HG03095 (cell line): ENCODE data around the gene LAMA5.

ENCODE experiments used
- ATAC-seq: cut with Tn5 transposase; IDR thresholded peaks from one replicate; pipeline ENCODE4 v1.9.1; 2021; ENCODE audit warnings: moderate library complexity; ENCODE audit not compliant: unreplicated experiment

LAMA5 gene

DNA sequence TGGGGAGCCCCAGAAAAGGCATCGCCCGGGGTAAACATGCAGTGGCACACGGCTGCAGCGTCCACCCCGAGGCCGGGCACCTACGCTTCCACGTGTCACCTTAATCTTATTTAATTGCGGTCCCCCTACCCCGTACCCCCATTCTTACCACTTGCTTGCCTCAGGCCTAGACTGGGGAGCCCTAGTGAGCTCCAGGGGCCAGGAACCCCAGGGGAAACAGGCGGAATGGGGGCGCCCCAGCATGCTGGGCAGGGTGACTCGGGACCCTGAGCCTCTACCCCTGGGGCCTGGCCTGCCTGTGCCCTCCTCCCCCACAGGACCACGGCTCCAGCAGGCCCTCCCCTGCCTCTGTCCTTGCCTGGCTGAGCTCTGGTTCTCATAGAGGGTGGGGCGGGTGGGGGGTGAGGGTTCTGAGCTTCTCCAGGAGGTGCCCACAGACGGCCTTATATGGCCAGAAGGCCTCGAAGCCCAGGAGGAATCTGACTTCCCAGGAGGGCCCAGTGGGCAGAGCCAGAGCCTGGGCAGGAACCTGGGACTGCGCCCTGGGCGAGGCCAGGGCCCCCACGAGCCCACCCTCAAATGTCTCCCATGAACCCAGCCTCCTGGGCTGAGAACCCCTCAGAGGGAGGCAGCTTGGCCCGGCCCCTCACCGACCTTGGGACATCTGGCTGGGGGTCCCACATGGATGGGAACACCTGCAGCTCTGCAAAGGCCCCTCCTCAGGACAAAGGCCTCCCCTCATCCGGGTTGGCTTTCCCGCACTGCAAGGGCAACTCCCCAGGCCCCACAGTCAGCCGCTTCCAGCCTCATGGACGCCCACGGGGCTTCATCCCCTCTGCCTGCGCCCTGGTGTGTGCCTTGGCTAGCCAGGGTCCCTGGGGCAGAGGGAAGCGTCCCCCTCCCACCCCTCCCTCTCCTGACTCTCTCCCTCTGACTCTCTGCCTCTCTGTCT is 5.2 kb upstream of the LAMA5 start:
- no peak for ATAC-seq

DNA sequence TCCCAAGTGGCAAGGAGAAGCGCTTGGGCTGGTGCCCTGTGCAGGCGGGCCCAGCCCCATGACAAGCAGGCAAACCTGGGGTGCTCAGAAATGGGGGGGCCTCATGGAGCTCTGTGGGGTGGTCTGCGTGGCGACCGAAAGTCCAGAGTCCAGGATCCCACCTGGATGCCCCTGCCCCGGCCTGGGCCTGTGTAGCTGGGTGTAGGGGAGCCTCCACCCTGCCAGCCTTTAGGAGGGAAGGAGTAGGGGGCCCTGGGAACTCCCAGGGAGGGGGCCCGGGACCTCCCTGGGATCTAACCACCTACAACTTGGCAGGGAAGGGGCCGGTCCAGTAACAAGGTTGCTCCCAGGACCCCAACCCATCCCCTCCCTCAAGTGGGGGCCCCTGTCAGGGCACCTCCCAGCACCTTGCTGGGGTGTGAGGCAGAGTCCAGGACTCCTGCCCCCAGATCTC is 4.5 kb upstream of the LAMA5 start:
- no peak for ATAC-seq

GRCh38 chr20:62370807-62371587 is 3.9 kb upstream of the LAMA5 start:
- ATAC-seq, result no peak

- no peak for ATAC-seq
Measured at GRCh38 chr20:62370115-62370806, 3.1 kb upstream of the LAMA5 start.

DNA sequence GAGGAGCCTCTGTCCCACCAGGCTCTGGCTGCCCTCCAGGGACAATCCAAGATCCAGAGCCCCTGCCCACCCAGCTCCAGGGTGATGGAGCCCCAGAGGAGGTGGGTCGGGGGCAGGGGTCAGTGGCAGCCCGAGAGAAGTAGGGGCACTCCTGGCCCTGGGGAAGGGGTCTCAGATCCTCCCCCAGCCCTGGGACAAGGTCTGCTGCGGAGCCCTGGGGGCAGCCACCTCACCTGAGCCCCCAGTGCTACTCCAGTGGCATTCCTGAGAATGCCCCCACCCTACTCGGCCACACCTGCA is 2.7 kb upstream of the LAMA5 start:
- ATAC-seq, result no peak

DNA sequence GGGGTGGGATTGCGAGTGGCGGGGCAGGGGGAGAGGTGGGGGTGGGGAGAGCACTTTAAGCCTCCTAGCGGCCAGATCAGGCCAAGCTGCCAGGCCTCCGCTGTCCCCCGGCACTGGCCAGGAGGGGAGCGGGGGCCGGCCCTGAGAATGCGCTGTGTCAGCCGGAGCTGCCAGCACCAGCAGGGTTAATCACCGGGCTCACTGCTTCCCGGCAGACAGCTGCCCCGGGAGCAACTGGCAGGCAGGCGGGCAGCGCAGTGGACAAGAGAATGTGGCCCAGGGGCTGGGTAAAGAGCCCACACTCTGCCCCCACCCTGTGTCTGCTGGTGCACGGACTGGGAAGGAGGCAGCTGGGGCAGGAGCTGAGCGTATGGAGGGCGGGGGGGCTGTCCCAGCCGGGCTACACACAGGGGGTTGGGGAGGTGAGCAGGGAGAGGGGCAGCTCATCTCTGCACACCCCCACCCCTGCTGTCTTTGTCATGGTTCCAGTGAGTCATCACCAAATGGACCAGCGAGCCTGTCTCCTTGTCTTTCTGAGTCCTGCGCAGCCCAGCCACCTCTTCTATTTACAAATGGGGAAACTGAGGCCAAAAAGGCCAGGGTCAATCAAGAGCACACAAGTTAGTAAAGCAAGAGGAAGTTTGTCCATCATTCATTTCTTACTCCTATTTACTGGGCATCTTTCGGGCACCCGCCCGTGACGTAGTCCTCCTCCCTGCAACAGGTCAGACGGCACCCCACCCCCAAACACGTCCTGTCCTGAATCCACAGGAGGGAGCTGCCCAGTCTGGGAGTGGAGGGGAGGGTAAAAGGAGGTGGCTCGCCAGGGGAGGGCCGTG is 2.1 kb upstream of the LAMA5 start:
- ATAC-seq, result no peak

- ATAC-seq, result no peak
Measured at GRCh38 chr20:62368392-62368975, 1.4 kb upstream of the LAMA5 start.

- ATAC-seq, result no peak
Measured at GRCh38 chr20:62367633-62368391, 700 bp upstream of the LAMA5 start.

DNA sequence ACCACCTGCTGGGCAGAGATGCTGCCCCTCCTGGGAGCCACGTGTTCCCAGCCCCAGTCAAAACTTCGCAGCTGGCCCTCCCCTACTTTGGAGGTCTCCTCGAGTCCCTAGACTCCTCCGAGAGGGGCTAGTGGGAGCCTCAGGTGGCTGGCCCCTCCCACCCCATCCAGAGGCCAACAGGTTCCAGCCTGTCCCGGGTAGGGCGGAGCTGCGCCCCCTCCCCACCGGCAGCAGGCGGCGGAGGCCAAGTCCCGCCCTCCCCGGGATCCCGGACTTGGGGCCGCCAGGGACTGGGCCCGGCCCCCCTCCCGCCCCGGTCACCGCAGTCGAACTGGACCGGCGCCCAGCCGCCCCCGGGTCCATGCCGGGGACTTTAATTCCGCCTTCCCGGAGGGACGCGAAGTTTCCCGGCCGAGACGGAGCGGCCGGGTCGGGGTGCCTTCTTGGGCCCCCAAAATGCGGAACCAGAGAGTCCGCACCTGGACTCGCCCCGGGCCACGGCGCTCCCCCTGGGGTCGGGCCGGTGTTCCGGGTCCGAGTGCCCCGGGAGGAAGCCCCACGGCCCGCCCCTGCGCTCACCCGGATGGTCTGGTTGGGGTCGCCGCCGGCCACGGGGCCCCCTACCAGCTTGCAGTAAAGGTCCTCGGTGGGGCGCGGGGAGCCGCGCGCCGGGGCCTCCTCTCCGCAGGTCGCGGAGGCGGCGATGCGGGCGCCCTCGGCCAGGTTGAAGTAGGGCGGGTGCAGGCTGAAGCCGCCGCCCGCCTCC is 559 bp downstream of the LAMA5 start:
- no peak for ATAC-seq

DNA sequence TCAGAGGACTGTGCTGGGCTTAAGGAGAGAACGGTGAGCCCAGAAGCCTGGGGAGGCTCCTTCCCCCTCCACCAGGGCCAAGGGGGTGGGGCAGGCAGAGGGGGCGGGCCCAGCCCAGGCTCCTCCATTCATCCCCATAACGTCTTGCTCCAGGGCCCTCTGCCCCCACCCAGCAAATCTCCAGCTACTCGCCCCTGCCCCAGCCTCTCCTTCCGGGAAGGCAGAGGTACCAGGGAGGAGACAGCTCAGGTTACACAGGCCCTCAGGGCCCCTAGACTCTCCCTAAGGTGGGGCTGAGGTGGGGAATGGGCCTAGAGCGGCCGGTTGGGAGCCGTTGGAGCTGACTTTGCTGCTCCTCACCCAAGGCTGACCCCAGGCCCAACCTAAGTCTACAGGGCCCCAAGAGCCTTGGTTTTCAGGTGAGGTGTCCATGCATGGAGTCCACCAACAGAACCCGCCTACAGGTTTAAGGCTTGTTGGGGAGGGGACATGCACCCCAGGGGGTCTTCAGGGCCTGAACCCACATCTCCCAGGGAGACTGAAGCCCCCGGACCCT is 1.2 kb downstream of the LAMA5 start:
- ATAC-seq, result no peak

- ATAC-seq, result no peak
Measured at GRCh38 chr20:62364911-62365736, 2.0 kb downstream of the LAMA5 start.

- no peak for ATAC-seq
Measured at GRCh38 chr20:62363920-62364851, 2.9 kb downstream of the LAMA5 start.

DNA sequence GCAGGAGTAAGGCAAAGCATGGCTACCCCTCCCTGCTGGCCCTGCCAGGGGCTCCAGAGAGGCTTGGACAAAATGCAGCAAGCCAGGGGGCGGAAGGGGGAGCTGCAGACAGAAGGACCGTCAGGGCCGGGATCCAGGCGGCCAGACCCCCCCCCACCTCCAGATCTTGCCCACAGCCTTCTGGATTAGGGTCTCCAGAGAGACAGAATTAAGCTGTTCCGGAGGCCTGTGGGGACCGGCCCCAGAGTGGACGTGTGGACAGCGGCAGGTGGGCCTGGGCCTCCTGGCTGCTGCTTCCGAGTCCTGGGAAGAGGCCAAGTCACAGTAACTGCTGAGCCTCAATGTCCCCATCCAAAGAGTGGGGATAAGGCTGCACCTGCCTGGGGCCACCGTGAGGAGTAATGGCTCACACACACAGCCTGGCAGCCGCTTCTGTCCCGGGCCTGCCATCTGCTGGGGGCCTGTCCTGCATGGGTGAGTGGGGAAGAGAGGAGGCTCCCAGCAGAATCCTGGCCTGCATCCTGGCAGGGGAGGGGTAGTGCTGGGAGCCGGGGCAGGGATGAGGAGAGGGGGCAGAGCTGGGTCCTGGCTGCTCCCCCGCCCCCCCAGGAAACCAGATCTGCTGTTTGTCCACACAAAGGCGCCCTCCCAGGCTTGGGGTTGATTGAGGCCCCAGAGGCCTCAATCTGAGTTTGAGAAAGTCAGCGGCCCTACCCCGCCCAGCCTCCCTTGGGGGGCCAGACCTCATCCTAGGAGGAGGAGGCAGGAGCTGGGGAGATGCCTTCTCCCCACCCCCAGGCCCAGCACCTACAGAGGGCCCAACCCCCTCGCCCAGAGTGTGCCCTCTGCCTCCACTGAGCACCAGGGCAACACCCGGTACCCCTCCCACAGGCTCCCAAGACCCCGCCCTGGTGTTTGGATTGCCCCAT is 3.9 kb downstream of the LAMA5 start:
- no peak for ATAC-seq

GRCh38 chr20:62362590-62362940 is 4.5 kb downstream of the LAMA5 start:
- no peak for ATAC-seq

DNA sequence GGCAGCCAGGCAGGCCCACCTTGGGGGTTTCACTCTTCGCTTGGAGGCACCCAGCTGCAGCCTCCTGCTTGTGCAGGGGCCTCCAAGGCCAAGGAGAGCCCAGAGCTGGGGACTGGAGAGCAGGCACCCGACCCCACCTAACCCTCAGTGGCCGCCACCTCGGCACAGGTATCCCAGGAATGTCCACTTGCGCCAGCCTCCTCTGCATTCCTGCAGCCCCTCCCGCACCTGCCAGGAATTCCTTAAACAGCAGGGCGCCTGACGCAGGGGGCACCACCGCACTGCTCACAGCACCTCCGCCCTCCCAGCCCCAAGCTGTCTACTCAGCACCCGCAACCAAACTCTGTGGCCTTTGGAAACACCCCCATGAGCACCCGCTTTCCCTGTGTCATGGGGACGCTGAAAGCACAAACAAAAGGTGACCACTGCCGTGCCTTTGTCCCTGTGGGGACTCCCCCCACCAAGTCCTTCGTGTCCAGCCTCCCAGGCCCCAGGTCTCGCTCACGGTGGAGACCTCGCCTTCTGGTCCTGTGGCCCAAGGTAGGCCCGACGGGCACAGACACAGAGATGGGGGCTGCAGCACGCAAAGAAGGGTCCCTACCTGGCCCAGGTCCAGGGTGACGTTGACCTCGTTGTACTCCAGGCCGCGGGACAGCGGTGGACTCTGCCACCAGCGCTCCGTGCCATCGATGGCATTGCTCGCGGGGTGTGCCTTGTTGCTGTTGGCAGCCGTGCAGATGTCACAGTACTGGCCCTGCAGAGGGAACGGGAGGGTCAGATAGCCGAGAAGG is 5.1 kb downstream of the LAMA5 start:
- ATAC-seq, result no peak
